Measurements from ENCODE around the gene GTF3C1.
A peak's percentile ranks its signal among the peaks of the same experiment; 100 is the strongest.
"Not testable (repeated sequence)": the region's sequence is repeated elsewhere in the genome, so short reads cannot be mapped to it uniquely, and the experiment has no call there.

GTF3C1 gene

GRCh38 chr16:27461483-27462171 is 88.1 kb downstream of the GTF3C1 start:
- no peak for DNase-seq

DNA sequence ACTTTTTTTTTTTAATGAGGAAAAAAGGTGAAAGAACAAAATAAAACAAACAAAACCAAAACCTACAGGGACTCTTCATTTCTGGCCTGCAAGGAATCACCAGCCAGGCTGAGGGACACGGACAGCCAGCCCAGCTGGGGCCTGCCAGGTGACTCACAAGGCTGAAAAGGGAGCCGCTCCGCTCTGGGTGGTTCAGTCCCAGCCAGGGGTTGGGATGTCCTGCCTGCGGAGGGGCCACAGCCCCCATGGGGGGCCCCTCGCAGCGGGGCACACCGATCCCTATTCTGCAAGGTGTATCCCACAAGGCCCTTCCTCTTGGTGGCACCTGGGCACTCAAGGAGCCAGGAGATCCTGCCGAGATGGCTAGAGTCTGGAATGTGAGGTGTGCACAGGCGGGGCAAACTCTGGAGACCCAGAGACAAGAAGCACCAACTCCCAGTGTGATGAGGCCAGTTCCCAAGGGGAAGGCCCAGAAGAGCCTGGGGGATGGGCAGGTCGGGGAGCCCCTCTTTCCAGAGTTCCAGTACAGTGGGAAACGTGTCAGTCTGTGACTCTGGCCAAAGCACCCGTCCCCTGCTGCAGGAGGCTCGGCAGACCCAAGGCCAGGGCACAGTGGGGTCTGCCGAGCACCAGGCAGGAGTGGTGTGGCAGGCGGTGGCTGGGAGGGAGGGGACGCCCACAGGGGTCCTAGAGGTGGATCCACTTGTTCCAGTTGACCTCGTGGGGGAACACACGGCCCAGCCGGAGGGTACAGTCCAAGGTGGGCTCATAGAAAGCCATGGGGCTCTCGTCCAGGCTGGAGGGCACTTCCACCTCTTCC is 88.8 kb downstream of the GTF3C1 start:
- DNase-seq = no peak

DNA sequence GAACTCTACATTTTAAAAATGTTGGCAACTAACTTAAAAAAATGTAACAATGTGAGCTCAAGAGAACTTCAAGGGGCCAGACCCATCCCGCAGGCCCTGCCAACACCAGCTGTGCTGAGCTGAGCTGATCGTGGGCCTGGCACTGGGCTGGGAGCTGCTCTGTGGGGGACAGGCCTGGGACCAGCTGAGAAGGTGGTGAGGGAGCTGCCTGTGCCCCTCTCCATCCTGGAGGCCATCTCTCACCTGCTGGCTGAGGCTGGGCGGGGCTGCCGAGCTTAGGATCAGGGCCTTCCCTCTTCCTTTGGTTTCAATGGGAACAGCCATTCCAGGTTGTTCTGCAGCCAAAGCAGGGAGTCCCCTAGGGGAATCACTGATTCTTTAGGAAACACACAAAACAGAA is 89.5 kb downstream of the GTF3C1 start:
- no peak for DNase-seq

DNA sequence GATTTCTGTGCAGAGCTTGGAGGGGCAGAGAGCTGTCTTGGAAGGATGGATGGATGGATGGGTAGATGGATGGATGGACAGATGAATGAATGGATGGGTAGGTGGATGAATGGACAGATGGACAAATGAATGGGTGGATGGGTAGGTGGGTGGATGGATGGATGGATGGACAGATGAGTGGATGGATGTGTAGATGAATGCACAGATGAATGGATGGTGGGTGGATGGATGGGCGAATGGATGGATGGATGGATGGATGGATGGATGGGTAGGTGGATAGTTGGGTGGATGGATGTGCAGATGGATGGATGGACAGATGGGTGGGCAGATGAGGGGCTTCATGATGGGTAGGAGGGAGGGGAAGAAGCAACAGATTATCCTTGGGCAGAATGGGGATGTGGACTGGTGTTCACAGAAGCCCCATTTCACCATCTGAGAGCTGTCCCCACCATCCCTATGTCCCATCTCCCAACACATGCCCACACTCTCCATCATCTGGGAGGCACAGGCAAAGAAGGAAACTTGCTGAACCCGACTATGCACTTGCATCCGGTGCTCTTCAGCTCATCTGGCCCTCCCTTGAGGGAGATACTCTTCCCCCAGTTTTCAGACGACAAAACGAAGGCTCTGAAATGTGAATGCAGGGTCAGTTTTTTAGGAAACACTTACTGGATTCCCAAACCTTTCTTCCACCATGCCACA is 90.6 kb downstream of the GTF3C1 start:
- no peak for DNase-seq

DNA sequence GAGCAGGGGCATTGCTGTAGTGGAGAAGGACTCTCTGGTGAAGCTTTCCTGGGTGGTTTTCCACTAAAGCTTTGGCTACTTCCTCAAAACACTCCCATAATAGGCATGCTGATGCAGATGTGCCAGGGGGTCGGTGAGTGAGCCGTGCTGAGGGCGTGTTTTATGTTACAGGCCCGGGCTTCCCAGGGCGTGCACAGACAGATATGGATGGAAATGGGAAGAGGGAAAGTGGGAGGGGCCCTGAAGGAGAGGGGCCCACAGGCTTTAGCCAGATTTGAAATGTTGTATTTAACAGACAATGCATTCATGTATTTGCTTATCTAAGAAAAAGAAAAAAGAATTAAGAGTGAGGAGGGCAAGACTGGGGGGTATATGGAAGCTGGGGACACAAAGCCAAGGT is 91.5 kb downstream of the GTF3C1 start:
- DNase-seq = no peak

GRCh38 chr16:27457605-27457900 is 92.2 kb downstream of the GTF3C1 start:
- not testable (repeated sequence) for DNase-seq

DNA sequence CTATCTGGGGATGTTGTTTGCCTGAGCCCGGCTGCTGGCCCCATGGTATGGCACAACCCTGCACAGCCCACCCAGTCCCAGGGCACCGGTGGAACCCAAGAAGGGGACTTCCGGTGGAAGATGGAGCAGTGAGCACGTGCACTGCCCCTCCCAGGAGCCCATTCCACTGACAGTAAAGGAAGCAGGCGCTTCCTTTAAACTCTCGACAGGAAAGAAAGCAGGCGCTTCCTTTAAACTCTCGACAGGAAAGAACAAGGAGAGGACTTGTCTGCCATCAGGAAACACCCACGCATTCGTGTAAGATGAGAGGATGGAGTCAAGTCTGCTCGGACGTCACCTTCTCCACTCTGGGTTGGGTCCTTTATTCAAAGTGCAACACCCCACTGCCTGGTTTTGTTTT is 94.0 kb downstream of the GTF3C1 start:
- DNase-seq = peak in 1 of 5 experiments; percentile 30

DNA sequence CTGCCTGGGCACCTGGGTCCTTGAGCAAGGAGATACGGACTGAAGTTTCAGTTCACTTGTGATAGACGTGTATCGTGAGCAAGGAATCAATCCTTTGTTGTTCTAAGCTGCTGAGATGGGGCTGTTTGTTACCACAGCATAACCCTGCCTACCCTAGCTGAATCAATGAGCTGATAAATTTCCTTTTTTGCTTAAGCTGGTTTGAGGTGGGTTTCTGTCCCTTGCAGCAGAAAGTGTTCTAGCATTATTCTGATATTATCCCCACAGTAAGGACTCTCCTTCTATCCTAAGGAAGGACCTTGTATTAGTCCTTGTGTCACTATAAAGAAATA is 96.3 kb downstream of the GTF3C1 start:
- DNase-seq = no peak

DNA sequence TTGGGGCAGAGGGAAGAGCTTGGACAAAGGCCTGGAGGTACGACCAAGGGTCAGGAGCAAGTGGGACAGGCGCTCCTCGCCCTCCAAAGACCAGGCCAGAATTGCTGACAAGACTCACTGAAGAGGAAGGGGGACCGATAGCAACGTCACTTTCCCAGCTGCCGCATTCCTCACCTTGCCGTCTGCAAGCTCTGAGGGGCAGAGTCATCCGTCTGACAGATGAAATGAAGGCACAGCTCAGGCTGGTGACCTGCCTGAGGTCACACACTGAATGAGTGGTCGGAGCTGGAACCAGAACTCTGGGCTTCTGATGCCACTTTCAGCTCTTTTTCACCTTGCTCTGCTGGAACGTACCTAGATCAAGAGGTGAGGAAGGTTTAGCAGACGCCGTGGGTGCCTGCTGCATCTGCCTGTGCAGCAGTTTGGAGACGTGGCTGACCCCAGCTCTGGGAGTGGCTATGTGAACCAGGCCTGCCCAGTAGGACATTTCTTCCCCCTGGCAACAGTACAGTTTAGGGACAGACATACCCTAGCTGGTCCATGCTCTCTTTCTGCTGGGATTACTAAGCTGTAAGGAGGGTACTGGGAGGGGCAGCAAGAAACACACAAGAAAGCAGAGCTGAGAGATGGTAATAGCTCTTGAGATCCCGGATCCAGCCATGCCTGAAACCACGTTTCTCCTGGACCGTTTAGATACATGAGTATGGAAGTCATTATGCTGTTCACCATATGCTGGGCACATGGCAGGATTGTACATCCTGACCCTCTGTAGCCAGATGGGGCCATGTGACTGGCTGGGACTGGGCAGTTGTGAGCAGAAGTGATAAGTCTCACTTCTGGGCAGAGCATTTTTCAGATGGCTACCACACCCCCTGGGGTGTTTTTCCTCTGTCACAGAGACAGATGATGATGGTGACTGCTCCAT is 96.9 kb downstream of the GTF3C1 start:
- DNase-seq = no peak

DNA sequence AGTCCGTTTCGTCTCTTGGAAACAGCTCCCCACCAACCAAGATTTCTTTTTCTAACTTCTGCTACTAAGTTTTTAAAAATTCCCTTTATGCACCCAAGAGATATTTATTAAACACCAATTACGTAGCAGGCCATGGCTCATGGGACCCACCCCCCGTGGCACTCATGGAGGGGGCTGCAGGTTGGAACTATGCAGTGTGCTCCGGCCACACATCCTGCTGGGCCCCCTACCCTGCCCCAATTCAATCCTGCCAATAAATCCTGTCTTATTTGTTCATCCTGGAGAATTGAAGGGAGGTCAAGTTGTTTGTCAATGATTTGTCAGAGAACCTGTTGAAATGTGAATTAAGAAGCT is 99.5 kb downstream of the GTF3C1 start:
- no peak for DNase-seq

DNA sequence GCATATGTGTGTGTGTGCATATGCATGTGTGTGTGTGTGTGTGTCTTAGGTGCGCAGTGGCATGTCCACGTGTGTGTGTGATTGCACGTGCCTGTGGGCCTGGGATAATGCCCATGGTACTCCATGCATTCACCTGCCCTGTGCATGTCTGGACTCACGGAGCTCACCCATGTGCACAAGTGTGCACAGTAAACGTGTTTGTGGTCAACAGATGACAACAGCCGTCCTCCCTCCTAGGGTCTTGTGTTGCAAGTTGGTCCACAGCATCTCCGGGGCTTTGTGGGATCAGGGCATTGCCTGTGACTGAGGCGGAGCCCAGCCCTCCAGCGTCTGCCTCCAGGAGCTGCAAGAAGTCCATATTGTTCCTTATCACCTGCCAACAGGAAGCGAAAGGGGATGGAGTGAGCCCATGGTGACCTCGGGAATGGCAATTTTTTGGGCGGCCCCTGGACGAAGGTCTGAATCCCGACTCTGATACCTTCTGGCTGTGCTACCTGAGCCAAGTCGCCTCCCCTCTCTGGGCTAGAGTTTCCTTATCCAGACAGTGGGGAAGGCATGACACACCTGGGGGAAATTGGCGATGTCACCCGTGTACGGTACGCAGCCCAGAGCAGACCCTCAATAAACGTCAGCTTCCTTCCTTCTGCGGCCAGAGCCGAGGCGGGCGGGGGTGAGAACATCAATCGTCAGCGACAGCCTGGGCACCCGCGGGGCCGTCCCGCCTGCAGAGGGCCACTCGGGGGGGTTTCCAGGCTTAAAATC is 100.1 kb downstream of the GTF3C1 start:
- peak; percentile 33 to 98 (median 58) for DNase-seq

DNA sequence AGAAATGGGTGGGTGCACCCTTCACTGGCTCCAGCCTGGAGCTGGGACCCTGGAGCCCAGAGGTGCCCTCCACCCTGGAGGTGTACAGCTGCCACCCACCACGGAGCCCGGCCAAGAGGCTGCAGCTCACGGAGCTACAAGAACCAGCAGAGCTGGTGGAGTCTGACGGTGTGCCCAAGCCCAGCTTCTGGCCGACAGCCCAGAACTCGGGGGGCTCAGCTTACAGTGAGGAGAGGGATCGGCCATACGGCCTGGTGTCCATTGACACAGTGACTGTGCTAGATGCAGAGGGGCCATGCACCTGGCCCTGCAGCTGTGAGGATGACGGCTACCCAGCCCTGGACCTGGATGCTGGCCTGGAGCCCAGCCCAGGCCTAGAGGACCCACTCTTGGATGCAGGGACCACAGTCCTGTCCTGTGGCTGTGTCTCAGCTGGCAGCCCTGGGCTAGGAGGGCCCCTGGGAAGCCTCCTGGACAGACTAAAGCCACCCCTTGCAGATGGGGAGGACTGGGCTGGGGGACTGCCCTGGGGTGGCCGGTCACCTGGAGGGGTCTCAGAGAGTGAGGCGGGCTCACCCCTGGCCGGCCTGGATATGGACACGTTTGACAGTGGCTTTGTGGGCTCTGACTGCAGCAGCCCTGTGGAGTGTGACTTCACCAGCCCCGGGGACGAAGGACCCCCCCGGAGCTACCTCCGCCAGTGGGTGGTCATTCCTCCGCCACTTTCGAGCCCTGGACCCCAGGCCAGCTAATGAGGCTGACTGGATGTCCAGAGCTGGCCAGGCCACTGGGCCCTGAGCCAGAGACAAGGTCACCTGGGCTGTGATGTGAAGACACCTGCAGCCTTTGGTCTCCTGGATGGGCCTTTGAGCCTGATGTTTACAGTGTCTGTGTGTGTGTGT is 100.9 kb downstream of the GTF3C1 start:
- no peak for DNase-seq

- DNase-seq = no peak
These were observed 102.4 kb downstream of the GTF3C1 start for GRCh38 chr16:27447301-27447700.

DNA sequence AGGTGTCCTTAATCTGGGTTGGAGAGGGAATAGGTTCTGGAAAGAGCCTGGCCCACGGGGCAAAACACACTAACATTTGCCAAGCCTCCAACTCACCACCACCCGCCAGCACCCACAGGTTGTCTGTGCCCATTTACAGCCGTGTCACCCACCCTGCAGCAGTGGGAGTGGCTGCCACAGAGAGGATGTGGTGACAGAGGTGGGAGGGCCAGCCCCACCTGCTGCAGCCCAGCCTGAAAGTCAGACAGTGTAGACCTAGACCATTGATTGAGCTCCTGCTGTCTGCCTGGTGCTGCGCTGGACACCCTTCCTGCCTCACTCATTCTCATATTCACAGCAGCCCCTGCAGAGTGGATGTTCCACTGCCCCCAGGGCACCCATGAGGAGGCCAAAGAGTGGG is 103.0 kb downstream of the GTF3C1 start:
- DNase-seq = peak; percentile 23 to 96 (median 74)

DNA sequence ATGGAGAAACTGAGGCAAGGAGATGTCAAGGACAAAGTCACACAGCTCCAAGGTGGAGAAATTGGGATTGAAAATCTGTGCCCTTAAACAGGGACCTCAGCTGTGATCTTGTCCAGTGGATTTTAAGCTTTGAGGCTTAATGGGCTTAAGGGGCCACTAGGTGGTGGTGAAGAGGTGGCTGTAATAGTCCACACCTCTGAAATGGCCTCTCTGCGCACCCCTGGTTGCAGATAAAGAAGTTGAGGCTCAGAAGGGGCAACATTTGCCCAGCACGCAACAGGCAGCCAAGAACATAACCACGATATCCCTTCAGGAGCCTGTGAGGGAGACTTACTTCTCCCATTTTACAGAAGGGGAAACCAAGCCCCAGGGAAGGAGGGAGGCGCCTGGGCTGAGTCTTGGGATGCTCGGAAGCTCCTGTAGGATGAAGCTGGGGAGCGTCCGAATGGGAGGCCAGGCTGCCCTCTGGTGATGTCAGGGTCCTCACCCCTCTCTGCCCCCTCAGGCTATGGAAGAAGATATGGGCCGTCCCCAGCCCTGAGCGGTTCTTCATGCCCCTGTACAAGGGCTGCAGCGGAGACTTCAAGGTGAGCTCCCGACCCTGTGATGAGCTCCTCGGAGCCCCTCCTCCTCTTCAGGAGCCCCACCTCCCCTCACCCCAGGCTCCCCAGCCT is 104.1 kb downstream of the GTF3C1 start:
- DNase-seq = no peak

- no peak for DNase-seq
These were observed 105.2 kb downstream of the GTF3C1 start for GRCh38 chr16:27444470-27444869.

GRCh38 chr16:27444015-27444414 is 105.7 kb downstream of the GTF3C1 start:
- no peak for DNase-seq

DNA sequence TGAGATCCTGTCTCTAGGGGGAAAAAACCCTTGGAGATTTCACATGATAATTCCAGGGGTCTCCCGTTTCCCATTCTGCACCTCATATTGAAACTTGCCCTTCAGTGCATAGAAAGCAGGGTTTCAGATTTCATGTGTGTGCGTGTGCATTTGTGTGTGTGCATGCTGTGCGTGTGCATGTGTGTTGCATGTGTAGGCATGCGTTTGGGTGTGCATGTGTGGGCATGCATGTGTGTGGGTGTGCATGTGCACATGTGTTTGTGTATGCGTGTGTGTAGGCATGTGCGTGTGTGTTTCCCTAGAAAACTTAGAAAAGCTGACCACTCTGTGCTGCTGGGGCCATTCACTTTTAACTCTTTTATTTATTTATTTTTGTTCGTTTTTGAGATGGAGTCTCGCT is 107.7 kb downstream of the GTF3C1 start:
- DNase-seq = no peak

GRCh38 chr16:27441276-27441675 is 108.4 kb downstream of the GTF3C1 start:
- no peak for DNase-seq

GRCh38 chr16:27439271-27440018 is 110.3 kb downstream of the GTF3C1 start:
- DNase-seq = no peak
